Measurements from ENCODE around the gene ACE. TPM values are rescaled to one million over a fixed set of nuclear protein-coding genes. Genes with fewer than 3 reads are reported as not detected.

The ACE gene
- total RNA-seq, 1 donor from 2014 or later: 44.8 TPM

GRCh38 chr17:63512896-63513644 is 36.2 kb downstream of the ACE start:
- no peak for DNase-seq (ENCODE audit: low spot score)
- no peak for TF ChIP-seq CTCF (IDR thresholded peaks at IDR 0.05; ENCODE audit: unreplicated experiment)
- Mint-ChIP-seq H3K27ac (ENCODE audit: unreplicated experiment) (no peak overlapping the region), H3K9me3 (ENCODE audit: unreplicated experiment) (no peaks in the 10 kb centered on the region), H3K4me3 (ENCODE audit: unreplicated experiment) (no peak overlapping the region), H3K36me3 (ENCODE audit: low read depth, unreplicated experiment) (no peaks in the 10 kb centered on the region), H3K4me1 (ENCODE audit: unreplicated experiment) (peaks cover 4% of the 10 kb centered on the region), H3K27me3 (ENCODE audit: unreplicated experiment) (peaks cover 14% of the 10 kb centered on the region)

GRCh38 chr17:63514477-63514876 is 37.6 kb downstream of the ACE start:
- TF ChIP-seq CTCF (IDR thresholded peaks at IDR 0.05; ENCODE audit: unreplicated experiment): no peak
- H3K27ac Mint-ChIP-seq (ENCODE audit: unreplicated experiment): no peak overlapping the region
- H3K4me1 Mint-ChIP-seq (ENCODE audit: unreplicated experiment): peaks cover 4% of the 10 kb centered on the region
- H3K36me3 Mint-ChIP-seq (ENCODE audit: low read depth, unreplicated experiment): no peaks in the 10 kb centered on the region
- no peaks in the 10 kb centered on the region for H3K9me3 Mint-ChIP-seq (ENCODE audit: unreplicated experiment)
- DNase-seq (ENCODE audit: low spot score): no peak
- H3K4me3 Mint-ChIP-seq (ENCODE audit: unreplicated experiment): no peak overlapping the region
- peaks cover 7% of the 10 kb centered on the region for H3K27me3 Mint-ChIP-seq (ENCODE audit: unreplicated experiment)

GRCh38 chr17:63514974-63515373 is 38.1 kb downstream of the ACE start:
- DNase-seq (ENCODE audit: low spot score): no peak
- H3K36me3 Mint-ChIP-seq (ENCODE audit: low read depth, unreplicated experiment): no peaks in the 10 kb centered on the region
- no peak overlapping the region for H3K4me3 Mint-ChIP-seq (ENCODE audit: unreplicated experiment)
- peaks cover 4% of the 10 kb centered on the region for H3K4me1 Mint-ChIP-seq (ENCODE audit: unreplicated experiment)
- H3K27me3 Mint-ChIP-seq (ENCODE audit: unreplicated experiment): peaks cover 3% of the 10 kb centered on the region
- TF ChIP-seq CTCF (IDR thresholded peaks at IDR 0.05; ENCODE audit: unreplicated experiment): no peak
- no peak overlapping the region for H3K27ac Mint-ChIP-seq (ENCODE audit: unreplicated experiment)
- H3K9me3 Mint-ChIP-seq (ENCODE audit: unreplicated experiment): no peaks in the 10 kb centered on the region

- no peak for TF ChIP-seq CTCF (IDR thresholded peaks at IDR 0.05; ENCODE audit: unreplicated experiment)
- H3K27ac Mint-ChIP-seq (ENCODE audit: unreplicated experiment): no peak overlapping the region
- peaks cover 4% of the 10 kb centered on the region for H3K4me1 Mint-ChIP-seq (ENCODE audit: unreplicated experiment)
- H3K36me3 Mint-ChIP-seq (ENCODE audit: low read depth, unreplicated experiment): no peaks in the 10 kb centered on the region
- H3K27me3 Mint-ChIP-seq (ENCODE audit: unreplicated experiment): peaks cover 2% of the 10 kb centered on the region
- no peaks in the 10 kb centered on the region for H3K9me3 Mint-ChIP-seq (ENCODE audit: unreplicated experiment)
- DNase-seq (ENCODE audit: low spot score): no peak
- H3K4me3 Mint-ChIP-seq (ENCODE audit: unreplicated experiment): no peak overlapping the region
These were observed 38.6 kb downstream of the ACE start for GRCh38 chr17:63515426-63515825.

All from endothelial cell (in vitro differentiated cells).